GM18526 (cell line): ENCODE results near the gene SLC36A2.

ENCODE experiments used
- POLR2A ChIP-seq: IDR thresholded peaks from 3 replicates; pipeline ENCODE4 v1.6.1; 2011; ENCODE audit not compliant: insufficient read length; ENCODE audit errors: extremely low read depth

The SLC36A2 gene

GRCh38 chr5:151296478-151296830, 50.9 kb downstream of the SLC36A2 start:
- no peak for TF ChIP-seq POLR2A

GRCh38 chr5:151295791-151296477, 51.4 kb downstream of the SLC36A2 start:
- TF ChIP-seq POLR2A = no peak

GRCh38 chr5:151295138-151295537, 52.2 kb downstream of the SLC36A2 start:
- no peak for TF ChIP-seq POLR2A

DNA sequence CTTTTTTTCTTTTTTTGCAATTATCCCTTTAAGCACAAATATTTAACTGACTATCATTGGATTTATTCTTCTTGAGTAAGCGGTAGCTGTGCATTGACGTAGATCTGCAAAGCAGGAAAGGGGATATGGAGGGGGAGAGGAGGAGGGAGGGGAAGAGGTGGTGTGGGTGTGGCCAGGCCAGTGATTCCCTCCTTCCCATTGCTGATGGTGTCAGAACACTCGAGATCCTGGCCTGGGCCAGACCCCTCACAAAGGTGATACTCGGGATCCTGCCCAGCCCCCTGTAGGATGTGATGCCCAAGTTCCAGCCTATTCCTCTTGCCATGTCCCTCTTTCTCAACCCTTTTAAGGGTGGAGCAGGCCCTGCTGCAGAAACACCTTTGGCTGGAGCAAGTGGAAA, 53.7 kb downstream of the SLC36A2 start:
- no peak for TF ChIP-seq POLR2A

GRCh38 chr5:151288180-151288579, 59.2 kb downstream of the SLC36A2 start:
- no peak for TF ChIP-seq POLR2A

DNA sequence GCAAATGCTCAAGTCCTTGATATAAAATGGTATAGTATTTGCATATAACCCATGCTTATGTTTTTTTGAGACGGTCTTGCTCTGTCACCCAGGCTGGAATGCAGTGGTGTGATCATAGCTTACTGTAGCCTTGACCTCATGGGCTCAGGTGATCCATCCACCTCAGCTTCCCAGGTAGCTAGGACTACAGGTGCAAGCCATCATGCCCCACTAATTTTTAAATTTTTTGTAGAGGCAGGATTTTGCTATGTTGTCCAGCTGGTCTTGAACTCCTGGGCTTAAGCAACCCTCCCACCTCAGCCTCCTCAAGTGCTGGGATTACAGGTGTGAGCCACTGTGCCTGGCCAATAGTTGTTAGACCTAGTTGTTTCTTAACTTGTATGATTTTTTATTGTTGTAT, 61.1 kb downstream of the SLC36A2 start:
- no peak for TF ChIP-seq POLR2A

DNA sequence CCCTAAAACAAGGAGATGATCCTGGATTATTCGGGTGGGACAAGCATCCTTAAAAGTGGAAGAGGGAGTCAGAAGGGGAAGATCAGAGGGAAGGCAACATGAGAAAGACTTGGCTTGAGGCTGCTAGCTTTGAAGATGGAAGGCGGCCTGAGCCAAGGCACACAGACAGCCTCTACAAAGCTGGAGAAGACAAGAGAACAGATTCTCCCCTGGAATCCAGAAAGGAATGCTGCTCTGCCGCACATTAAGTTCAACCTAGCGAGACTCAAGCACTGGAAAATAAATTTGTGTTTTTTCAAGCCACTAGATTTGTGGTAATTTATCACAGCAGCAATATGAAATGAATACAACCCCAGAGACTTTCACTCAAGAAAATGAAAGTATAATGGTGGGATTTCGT, 61.7 kb downstream of the SLC36A2 start:
- TF ChIP-seq POLR2A = no peak

DNA sequence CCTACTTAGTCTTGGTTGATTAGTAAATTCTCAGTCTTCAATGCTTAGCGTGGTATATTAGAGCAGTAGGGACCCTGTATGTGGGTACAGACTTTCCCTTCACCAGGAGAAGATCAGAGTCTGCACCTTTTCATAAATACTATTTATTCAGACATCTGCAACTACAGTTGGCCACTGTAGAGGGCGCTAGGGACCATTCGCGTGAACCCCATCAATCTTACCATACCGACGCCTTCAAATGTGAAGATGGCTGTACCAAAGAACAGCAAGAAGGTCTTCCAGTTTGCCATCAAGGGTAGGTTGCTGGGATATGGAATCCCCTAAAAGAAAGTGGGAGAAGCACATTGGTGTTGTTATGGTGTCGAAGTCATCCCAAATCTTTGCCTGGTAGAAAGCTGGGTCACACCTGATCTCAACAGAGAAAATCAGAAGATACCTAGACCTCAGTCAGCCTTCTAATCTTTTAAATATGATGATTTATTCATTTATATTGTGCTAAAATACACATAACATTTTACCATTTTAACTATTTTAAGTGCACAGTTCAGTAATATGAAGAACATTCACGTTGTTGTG, 62.9 kb downstream of the SLC36A2 start:
- no peak for TF ChIP-seq POLR2A

DNA sequence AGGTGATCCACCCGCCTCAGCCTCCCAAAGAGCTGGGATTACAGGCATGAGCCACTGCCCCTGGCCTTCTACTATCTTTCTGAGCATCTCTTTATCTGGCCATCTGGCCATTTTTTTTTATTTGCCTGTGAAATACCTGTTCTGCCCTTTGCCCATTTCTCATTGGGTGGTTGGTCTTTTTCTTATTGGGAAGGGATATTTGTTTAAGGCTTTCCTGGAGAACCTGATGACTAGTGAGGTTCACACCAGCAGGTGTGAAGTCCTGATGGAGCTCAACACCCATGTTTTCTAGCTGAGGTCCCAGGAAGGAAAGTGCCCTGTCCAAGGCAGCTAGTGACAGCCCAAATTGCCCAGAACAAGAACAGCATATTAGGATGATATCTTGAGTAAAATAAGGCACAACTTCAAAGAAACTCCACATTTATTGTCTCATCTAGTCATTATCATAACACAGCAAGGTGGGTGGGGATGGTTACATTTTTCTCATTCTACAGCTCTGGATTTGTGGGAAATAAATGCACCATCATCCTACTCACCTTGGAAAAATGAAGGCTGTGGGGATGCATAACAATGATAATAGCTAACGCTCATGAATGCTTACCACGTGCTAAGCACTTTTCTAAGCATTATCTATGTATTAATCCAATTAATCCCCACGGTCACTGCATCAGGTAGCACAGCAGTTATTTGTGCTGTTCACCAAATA, 64.1 kb downstream of the SLC36A2 start:
- TF ChIP-seq POLR2A = no peak

- no peak for TF ChIP-seq POLR2A
Observed at GRCh38 chr5:151281001-151281639, 66.2 kb downstream of the SLC36A2 start.

DNA sequence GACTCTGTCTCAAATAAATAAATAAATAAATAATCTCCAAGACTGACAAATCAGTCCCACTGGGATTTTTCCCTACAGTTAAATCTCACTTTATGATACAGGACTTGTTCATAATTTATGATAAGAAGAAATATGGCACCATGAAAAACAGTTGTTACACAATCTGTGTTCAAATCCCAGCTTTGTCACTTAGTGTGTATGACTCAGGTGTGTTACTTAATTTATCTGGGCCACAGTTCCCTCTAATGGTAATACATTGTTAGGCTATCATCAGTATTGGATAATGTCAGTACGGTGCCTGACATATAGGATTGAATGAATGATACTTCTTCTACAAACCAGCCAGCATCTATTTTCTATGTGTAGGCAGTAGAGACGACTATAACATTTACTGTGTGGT, 66.9 kb downstream of the SLC36A2 start:
- TF ChIP-seq POLR2A = no peak

DNA sequence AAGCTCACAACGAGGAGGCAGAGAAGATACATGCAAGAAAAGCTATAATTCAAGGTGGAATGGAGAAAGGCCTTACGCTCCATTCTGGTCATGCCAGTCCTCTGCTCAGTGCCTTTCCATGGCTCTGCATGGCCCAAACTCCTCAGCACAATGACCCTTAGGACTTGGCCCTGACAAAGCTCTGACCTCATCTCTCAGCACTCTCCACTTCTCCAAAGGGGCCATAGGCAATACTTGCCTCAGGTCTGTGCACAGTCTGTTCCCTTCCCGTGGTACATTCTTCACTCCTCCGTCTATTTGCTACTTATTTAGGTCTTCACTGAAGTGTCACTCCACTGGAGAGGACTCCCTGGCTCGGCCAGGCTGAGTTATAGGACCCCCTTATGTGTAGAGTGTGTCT, 68.5 kb downstream of the SLC36A2 start:
- no peak for TF ChIP-seq POLR2A

GRCh38 chr5:151275803-151276202, 71.6 kb downstream of the SLC36A2 start:
- no peak for TF ChIP-seq POLR2A

GRCh38 chr5:151274666-151275065, 72.7 kb downstream of the SLC36A2 start:
- TF ChIP-seq POLR2A = no peak

GRCh38 chr5:151271336-151271735, 76.0 kb downstream of the SLC36A2 start:
- no peak for TF ChIP-seq POLR2A

DNA sequence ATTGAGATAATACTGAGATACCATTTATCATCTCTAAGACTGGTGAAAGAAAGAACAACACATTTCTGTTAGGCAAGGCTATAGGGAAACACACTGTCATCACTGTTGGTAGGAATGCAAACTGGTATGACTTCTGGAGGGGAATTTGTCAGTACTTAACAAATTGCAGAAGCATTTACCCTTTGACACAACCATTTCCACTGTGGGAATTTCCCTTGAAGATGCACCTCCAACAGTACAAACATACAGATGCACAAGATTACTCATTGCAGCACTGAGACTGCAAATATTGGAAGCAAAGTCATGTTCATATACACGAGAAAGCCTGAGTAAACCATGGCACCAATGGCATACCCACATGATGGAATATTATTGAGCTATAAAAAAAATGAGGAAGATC, 76.8 kb downstream of the SLC36A2 start:
- TF ChIP-seq POLR2A = no peak
